HG03520 (cell line): ENCODE measurements around the gene FIZ1.

ENCODE experiments used
- ATAC-seq: cut with Tn5 transposase; IDR thresholded peaks from one replicate; pipeline ENCODE4 v1.9.1; 2021; ENCODE audit warnings: mild to moderate bottlenecking, moderate library complexity; ENCODE audit not compliant: unreplicated experiment

The FIZ1 gene

GRCh38 chr19:55544014-55544413 is 55.3 kb downstream of the FIZ1 start:
- no peak for ATAC-seq

DNA sequence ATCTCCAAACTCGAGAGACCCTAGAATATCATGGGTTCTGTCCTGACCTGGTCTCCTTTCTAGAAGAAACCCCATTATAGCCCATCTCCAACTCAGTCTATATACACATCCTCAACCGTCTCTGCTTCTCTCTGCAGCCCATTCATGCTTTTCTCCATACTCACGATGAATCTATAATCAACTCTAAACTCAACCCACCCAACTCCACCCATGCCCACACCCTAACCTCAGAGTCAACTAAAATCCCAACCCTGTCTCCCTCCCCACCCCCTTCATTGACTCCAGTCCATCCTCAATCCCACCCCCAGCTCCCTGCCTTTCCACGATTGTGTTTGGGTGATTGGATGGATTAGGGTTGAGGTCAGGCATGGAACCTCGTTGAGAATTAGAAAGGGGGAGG is 55.8 kb downstream of the FIZ1 start:
- ATAC-seq = no peak

GRCh38 chr19:55542292-55542855 is 56.9 kb downstream of the FIZ1 start:
- ATAC-seq = no peak
